HG02642 (cell line): ENCODE results near the gene MT1A.

Source experiments
- ATAC-seq: cut with Tn5 transposase; IDR thresholded peaks from one replicate; pipeline ENCODE4 v1.9.1; 2021; ENCODE audit warnings: mild to moderate bottlenecking; ENCODE audit not compliant: unreplicated experiment, poor library complexity

Gene MT1A

GRCh38 chr16:56630134-56630533 lies 8.3 kb upstream of the MT1A start:
- peak; percentile 80 for ATAC-seq

GRCh38 chr16:56631197-56631596 lies 7.3 kb upstream of the MT1A start:
- no peak for ATAC-seq

- ATAC-seq = no peak
These were observed 6.7 kb upstream of the MT1A start for GRCh38 chr16:56631832-56632155.

- ATAC-seq = no peak
These were observed 6.2 kb upstream of the MT1A start, which contains the start of gene MT1M for GRCh38 chr16:56632156-56632847. Gene MT1M, plus strand, starts transcription at chr16:56632659. Its CDS starts 73 bp downstream, at chr16:56632732.

GRCh38 chr16:56632848-56633365 lies 5.6 kb upstream of the MT1A start:
- ATAC-seq = no peak

GRCh38 chr16:56633535-56633934 lies 4.9 kb upstream of the MT1A start:
- ATAC-seq = no peak

GRCh38 chr16:56634715-56635440 lies 3.6 kb upstream of the MT1A start:
- ATAC-seq = no peak

GRCh38 chr16:56635441-56635967 lies 3.0 kb upstream of the MT1A start:
- no peak for ATAC-seq

GRCh38 chr16:56636616-56637413 lies 1.7 kb upstream of the MT1A start:
- no peak for ATAC-seq

- ATAC-seq = no peak
These were observed 579 bp downstream of the MT1A start for GRCh38 chr16:56639045-56639444.

- no peak for ATAC-seq
These were observed 1.6 kb downstream of the MT1A start for GRCh38 chr16:56640076-56640475.

- no peak for ATAC-seq
These were observed 2.7 kb downstream of the MT1A start for GRCh38 chr16:56641166-56641565.

GRCh38 chr16:56643080-56643778 lies 4.8 kb downstream of the MT1A start:
- peak; percentile 71 for ATAC-seq

GRCh38 chr16:56643833-56644232 lies 5.4 kb downstream of the MT1A start:
- ATAC-seq = no peak

GRCh38 chr16:56645311-56645710 lies 6.8 kb downstream of the MT1A start:
- no peak for ATAC-seq

- ATAC-seq = no peak
These were observed 7.4 kb downstream of the MT1A start for GRCh38 chr16:56645838-56646237.

- no peak for ATAC-seq
These were observed 9.4 kb downstream of the MT1A start for GRCh38 chr16:56647641-56648431.

- no peak for ATAC-seq
These were observed 10.8 kb downstream of the MT1A start for GRCh38 chr16:56649271-56649670.

- ATAC-seq = no peak
These were observed 11.4 kb downstream of the MT1A start for GRCh38 chr16:56649820-56650219.
